HK-2 (cell line): ENCODE measurements around the gene AVP.
A peak's percentile ranks its signal among the peaks of the same experiment; 100 is the strongest.

Source experiments
- DNase-seq: peaks from one replicate; pipeline ENCODE4 v3.0.0-alpha.2; 2018; ENCODE audit not compliant: unreplicated experiment

The AVP gene

GRCh38 chr20:3047486-3048419 is 36.8 kb downstream of the AVP start:
- no peak for DNase-seq

- DNase-seq: peak; percentile 41
Measured at GRCh38 chr20:3046677-3047462, 37.7 kb downstream of the AVP start.

DNA sequence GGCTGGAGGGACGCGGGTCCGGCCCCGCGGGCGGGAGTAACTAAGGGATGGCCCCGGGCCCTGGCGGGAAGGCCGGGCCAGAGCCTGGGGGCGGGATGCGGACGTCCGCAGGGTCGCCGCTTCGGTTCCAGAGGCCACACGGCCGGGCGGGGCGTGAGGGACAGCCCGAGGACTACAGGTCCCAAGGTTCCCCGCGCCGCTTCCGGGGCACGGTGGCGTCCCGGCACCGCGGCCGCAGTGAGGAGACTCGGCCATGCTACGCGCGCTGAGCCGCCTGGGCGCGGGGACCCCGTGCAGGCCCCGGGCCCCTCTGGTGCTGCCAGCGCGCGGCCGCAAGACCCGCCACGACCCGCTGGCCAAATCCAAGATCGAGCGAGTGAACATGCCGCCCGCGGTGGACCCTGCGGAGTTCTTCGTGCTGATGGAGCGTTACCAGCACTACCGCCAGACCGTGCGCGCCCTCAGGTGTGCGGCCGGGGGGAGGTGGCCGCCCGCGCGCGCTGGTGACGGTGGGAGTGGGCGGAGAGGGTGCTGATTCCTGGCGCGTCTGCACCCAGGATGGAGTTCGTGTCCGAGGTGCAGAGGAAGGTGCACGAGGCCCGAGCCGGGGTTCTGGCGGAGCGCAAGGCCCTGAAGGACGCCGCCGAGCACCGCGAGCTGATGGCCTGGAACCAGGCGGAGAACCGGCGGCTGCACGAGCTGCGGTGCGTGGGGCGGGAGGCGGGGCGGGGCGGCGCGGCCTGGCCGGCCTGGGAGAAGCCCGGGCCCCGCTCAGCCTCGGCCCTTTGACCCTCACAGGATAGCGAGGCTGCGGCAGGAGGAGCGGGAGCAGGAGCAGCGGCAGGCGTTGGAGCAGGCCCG is 38.5 kb downstream of the AVP start, which contains the start of gene MRPS26:
MRPS26 (plus strand) TSS at position 237 of the 861 bp plus-strand sequence; CDS start at position 254, 17 bp downstream.
- DNase-seq: peak; percentile 94

DNA sequence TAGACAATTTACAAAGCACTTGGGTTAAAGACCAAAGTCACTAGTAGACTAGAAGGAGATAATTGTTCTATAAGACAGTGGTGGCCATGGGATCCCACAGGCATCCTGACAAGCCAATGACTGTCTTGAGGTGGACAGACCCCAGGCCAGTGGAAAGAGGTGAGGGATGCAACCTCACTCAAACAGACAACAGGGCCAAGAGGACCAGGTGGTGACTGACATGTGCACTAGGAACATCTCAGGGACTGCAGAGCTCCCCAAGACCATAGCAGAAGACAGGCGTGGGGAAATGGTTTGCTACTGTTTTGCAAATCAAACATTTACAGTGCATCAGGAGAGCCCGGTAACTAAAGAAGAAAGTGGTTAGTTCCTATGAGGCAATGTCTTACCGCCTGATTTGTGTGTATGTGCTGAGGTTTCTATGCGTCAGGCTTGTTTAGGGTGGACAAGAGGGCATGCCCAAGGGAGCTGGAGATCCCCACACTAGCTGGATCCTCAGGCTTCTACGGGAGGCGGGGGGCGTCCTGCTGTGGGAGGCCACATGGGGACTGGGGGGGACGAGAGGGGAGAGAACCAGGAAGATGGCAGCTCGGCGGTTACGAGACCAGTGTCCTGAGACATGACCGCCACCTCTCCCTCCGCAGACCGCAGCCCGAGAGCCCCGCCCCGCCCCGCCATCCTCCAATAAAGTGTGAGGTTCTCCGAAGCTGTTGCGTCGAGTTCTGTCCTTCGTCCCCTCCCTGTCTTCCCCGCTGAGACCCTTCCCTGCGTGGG is 39.3 kb downstream of the AVP start:
- peak; percentile 92 for DNase-seq

- no peak for DNase-seq
Measured at GRCh38 chr20:3044336-3044965, 40.1 kb downstream of the AVP start.

- no peak for DNase-seq
Measured at GRCh38 chr20:3043322-3043721, 41.2 kb downstream of the AVP start, which contains the start of gene GNRH2. Gene GNRH2, plus strand, starts transcription at chr20:3043622. Its CDS starts 793 bp downstream, at chr20:3044415.

DNA sequence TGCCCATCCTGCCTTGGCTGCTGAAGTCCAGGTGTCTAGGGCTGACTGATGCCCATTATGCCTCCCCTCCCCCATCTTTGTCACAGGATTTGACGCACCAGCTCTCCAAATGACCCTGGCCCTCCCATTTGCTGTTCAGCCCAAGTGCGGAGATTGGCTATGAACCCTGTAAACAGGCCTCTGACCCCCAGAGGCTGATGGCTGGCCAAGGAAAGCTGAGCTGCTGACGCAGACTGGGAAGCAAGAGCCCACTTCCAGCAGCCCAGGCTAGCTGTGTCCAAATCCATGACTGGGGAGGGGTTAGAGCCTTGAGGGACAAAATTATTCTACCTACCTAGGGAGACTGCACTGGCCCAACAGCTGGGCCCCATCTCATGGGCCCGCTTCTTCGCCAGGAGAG is 41.9 kb downstream of the AVP start:
- no peak for DNase-seq

GRCh38 chr20:3041854-3042409 is 42.6 kb downstream of the AVP start:
- DNase-seq: no peak

DNA sequence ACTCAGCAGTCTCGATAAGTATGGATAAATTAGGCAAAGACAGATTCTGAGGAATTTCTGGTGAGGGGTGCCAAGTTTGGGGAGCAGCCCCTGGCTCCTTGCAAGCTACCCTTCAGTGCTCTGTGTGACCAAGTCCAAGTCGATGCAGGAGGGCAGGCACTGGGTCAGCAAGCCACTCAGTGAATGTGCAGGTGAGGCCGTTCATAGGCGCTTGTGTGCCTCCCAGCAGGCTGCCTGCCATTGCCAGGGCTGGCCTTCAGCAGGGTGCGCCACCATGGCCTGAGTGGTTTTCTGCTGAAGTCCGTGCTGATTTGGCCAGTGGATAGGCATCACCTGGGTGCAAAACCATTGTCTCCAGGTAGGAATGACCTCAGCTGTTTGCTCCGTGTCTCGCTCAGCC is 44.4 kb downstream of the AVP start:
- no peak for DNase-seq

DNA sequence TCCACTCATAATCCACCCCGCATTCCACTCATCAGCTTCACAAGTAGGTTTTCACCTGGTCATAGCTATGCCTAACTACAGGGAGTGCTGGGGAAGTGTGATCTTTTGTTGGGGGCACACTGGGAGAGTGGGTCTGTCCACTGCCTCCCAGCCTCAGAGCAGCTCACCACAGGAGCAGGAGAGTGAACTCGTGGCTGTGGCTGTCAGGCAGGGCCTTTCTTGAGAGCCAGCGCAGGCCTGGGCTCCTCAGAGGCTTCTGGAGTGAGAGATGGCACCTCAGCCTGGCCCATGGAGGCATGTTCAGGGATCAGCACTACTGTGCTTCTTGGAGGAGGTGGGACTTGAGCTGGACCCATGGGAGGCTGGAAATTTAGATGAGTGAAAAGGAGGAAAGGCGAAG is 45.1 kb downstream of the AVP start:
- no peak for DNase-seq

GRCh38 chr20:3038454-3038853 is 46.1 kb downstream of the AVP start:
- no peak for DNase-seq

DNA sequence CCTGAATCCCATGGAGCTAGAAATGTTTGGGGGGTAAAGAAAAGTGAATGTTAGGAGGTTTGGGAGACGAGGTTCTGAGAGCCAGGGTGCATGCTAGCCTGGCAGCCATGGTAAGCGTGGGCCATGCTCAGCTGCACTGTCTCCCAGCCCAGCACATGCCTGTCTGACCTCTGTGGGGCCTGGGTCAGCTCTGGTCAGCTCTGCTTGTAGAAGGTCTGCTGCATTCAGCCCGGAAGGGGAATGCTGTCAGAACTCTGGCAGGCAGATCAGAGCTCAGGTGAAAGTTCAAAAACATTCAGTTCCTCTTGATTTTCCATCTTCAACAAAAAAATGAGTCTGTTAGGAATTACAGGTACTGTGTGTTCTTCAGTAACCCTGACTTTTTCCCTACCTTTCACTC is 46.9 kb downstream of the AVP start:
- no peak for DNase-seq

GRCh38 chr20:3032624-3033023 is 51.9 kb downstream of the AVP start:
- no peak for DNase-seq
